HepG2 (cell line): ENCODE measurements around the gene SLC25A51. TPM values are rescaled to one million over a fixed set of nuclear protein-coding genes. Genes with fewer than 3 reads are reported as not detected.

ENCODE experiments used
- AGO1 ChIP-seq: fragments of 200-400 bp; formaldehyde crosslinking; IDR thresholded peaks from 2 replicates; pipeline ENCODE4 v1.6.1; 2017; ENCODE audit warnings: mild to moderate bottlenecking, low read depth, low read length, moderate library complexity; ENCODE audit not compliant: poor library complexity, severe bottlenecking
- CBX1 ChIP-seq: IDR thresholded peaks from one replicate; pipeline ENCODE4 v1.6.1; 2016; ENCODE audit warnings: antibody characterized with exemption, low read depth
- EHMT2 ChIP-seq: fragments of 200-600 bp; sonication (generic); IDR thresholded peaks from 2 replicates; pipeline ENCODE4 v1.7.0; 2017; ENCODE audit warnings: antibody characterized with exemption, low read depth, low read length, borderline replicate concordance
- FOXO4 ChIP-seq: sonication (generic); formaldehyde crosslinking; conservative IDR thresholded peaks from 2 replicates; pipeline ENCODE4 v1.8.1; 2023; ENCODE audit warnings: missing genetic modification reagents
- HNRNPH1 ChIP-seq: fragments of 200-400 bp; formaldehyde crosslinking; optimal IDR thresholded peaks from 2 replicates; pipeline ENCODE3; 2017; ENCODE audit warnings: mild to moderate bottlenecking, low read depth, low read length
- MBD4 ChIP-seq: IDR thresholded peaks from 2 replicates; pipeline ENCODE4 v1.6.1; 2012; ENCODE audit warnings: low read length, inconsistent platforms, borderline replicate concordance
- MIXL1 ChIP-seq: IDR thresholded peaks from 2 replicates; pipeline ENCODE4 v1.6.1; 2016
- MXD4 ChIP-seq: IDR thresholded peaks from 2 replicates; pipeline ENCODE4 v1.6.1; 2016; ENCODE audit warnings: mild to moderate bottlenecking, missing biosample characterization, missing genetic modification reagents
- NFIB ChIP-seq: sonication (generic); formaldehyde crosslinking; IDR thresholded peaks from 2 replicates; pipeline ENCODE4 v1.9.0; 2021; ENCODE audit warnings: missing genetic modification reagents, mild to moderate bottlenecking, borderline replicate concordance
- NR2F1 ChIP-seq, 2 experiments: fragments of 450-650 bp in 1 of 2; formaldehyde crosslinking in 1 of 2; IDR thresholded peaks; 2 replicates each; pipeline versions ENCODE4 v1.5.0 to v1.6.1; 2016 to 2020; ENCODE audit warnings: mild to moderate bottlenecking in 1 of 2, missing compliant biosample characterization in 1 of 2, missing genetic modification reagents in 1 of 2, moderate library complexity in 1 of 2
- PAWR ChIP-seq: sonication (generic); formaldehyde crosslinking; IDR thresholded peaks from 2 replicates; pipeline ENCODE4 v1.4.0; 2020; ENCODE audit warnings: missing genetic modification reagents, mild to moderate bottlenecking, borderline replicate concordance
- THAP8 ChIP-seq: sonication (generic); formaldehyde crosslinking; IDR thresholded peaks from 2 replicates; pipeline ENCODE4 v1.5.1; 2020; ENCODE audit warnings: missing genetic modification reagents, mild to moderate bottlenecking, borderline replicate concordance
- THYN1 ChIP-seq: sonication (generic); formaldehyde crosslinking; IDR thresholded peaks from 2 replicates; pipeline ENCODE4 v1.8.1; 2023; ENCODE audit warnings: low read depth, mild to moderate bottlenecking, moderate library complexity, missing genetic modification reagents, borderline replicate concordance
- ZBTB1 ChIP-seq: sonication (generic); formaldehyde crosslinking; IDR thresholded peaks from 2 replicates; pipeline ENCODE4 v1.4.0; 2020; ENCODE audit warnings: missing genetic modification reagents, borderline replicate concordance
- ZBTB46 ChIP-seq: sonication (generic); formaldehyde crosslinking; IDR thresholded peaks from 2 replicates; pipeline ENCODE4 v1.4.0; 2020; ENCODE audit warnings: mild to moderate bottlenecking, missing genetic modification reagents, borderline replicate concordance
- ZFP91 ChIP-seq: sonication (generic); formaldehyde crosslinking; IDR thresholded peaks from 2 replicates; pipeline ENCODE4 v1.9.0; 2022; ENCODE audit warnings: missing genetic modification reagents, mild to moderate bottlenecking, borderline replicate concordance
- ZKSCAN1 ChIP-seq: fragments of 150-350 bp; IDR thresholded peaks from 2 replicates; pipeline ENCODE4 v1.6.1; 2014; ENCODE audit warnings: low read length
- ZNF121 ChIP-seq: sonication (generic); formaldehyde crosslinking; IDR thresholded peaks from 2 replicates; pipeline ENCODE4 v1.5.0; 2020; ENCODE audit warnings: mild to moderate bottlenecking, missing genetic modification reagents
- ZNF160 ChIP-seq: sonication (generic); formaldehyde crosslinking; IDR thresholded peaks from 2 replicates; pipeline ENCODE4 v1.8.0; 2022; ENCODE audit warnings: mild to moderate bottlenecking, inconsistent platforms, missing genetic modification reagents
- ZNF605 ChIP-seq: sonication (generic); formaldehyde crosslinking; IDR thresholded peaks from 2 replicates; pipeline ENCODE4 v1.8.0; 2022; ENCODE audit warnings: mild to moderate bottlenecking, missing genetic modification reagents
- ZNF619 ChIP-seq: sonication (generic); formaldehyde crosslinking; IDR thresholded peaks from 2 replicates; pipeline ENCODE4 v1.4.0; 2020; ENCODE audit warnings: mild to moderate bottlenecking, missing genetic modification reagents
- ZSCAN20 ChIP-seq: sonication (generic); formaldehyde crosslinking; IDR thresholded peaks from 2 replicates; pipeline ENCODE4 v1.4.0; 2020; ENCODE audit warnings: missing genetic modification reagents, mild to moderate bottlenecking, borderline replicate concordance
- ZSCAN22 ChIP-seq: sonication (generic); formaldehyde crosslinking; IDR thresholded peaks from 2 replicates; pipeline ENCODE4 v1.4.0; 2020; ENCODE audit warnings: mild to moderate bottlenecking, missing genetic modification reagents
- ZSCAN29 ChIP-seq: sonication (generic); formaldehyde crosslinking; conservative IDR thresholded peaks from 2 replicates; pipeline ENCODE4 v1.4.0; 2020; ENCODE audit warnings: mild to moderate bottlenecking, missing genetic modification reagents
- polyA plus RNA-seq, 8 experiments: library from polyadenylated mRNA; depleted of rRNA in 3 of 8; stranded (reverse) in 7 of 8; unstranded in 1 of 8; fragments of >200 nt; fragmentation: Illumina TruSeq in 4 of 8; extraction: Trizol in 4 of 8; gene quantifications; 2 replicates each; pipeline versions ENCODE4 v1.2.1 to v1.2.3, GENCODE V29; 2011 to 2016; ENCODE audit warnings: low read depth in 4 of 8, missing spikeins in 1 of 8, mixed read lengths in 1 of 8; ENCODE audit not compliant: insufficient read depth in 1 of 8
- total RNA-seq, 5 experiments: library from RNA; depleted of rRNA; stranded (reverse); fragments of >200 nt; fragmentation: Illumina TruSeq; extraction: Trizol; gene quantifications; 2 replicates each; pipeline ENCODE4 v1.2.3, GENCODE V29; 2016; ENCODE audit warnings: low read depth in 1 of 5

SLC25A51 gene
- total and polyA plus RNA-seq, 2 of the 13 experiments (the other 11 are each of a cell fraction or from before 2014, with no cell fraction given), result 14.6 to 37.7 TPM

GRCh38 chr9:37913480-37914153, 9.7 kb upstream of the SLC25A51 start (continued):
- no peak for TF ChIP-seq PAWR (CRISPR knock-in tag)
- TF ChIP-seq ZNF160, result no peak
- 0 out of 2 replicates have a peak, but pooled peaks have one; percentile 35 for TF ChIP-seq ZBTB46
- no peak for TF ChIP-seq ZSCAN20 (CRISPR knock-in tag)
- TF ChIP-seq ZSCAN22, result no peak
- no peak for TF ChIP-seq HNRNPH1
- no peak for TF ChIP-seq THYN1 (CRISPR knock-in tag)
- TF ChIP-seq ZSCAN29 (CRISPR knock-in tag), result no peak
- no peak for TF ChIP-seq EHMT2
- TF ChIP-seq ZBTB1 (CRISPR knock-in tag), result no peak
- TF ChIP-seq CBX1, result no peak
- TF ChIP-seq ZNF619 (CRISPR knock-in tag), result peak; percentile 73; the same call in 1 of the 2 replicates
- no peak for TF ChIP-seq AGO1
- TF ChIP-seq THAP8 (CRISPR knock-in tag), result no peak
- TF ChIP-seq ZKSCAN1, result peak; percentile 29; the same call in 1 of the 2 replicates
- no peak for TF ChIP-seq FOXO4 (CRISPR knock-in tag)
- TF ChIP-seq MXD4 (CRISPR knock-in tag), result no peak
- TF ChIP-seq ZFP91 (CRISPR knock-in tag), result peak; percentile 29; the same call in 1 of the 2 replicates
- TF ChIP-seq MIXL1, result peak; percentile 24; the same call in 1 of the 2 replicates
- no peak for TF ChIP-seq ZNF121 (CRISPR knock-in tag)
- TF ChIP-seq NFIB (CRISPR knock-in tag), result no peak
- TF ChIP-seq MBD4, result no peak
- TF ChIP-seq NR2F1 (CRISPR knock-in tag; IDR thresholded peaks at IDR 0.05), result no peak
- TF ChIP-seq ZNF605, result no peak
